DLD1 (cell line): ENCODE results near the gene PDIA5.

Experiments
- in situ Hi-C: cut with HindIII; loops from 2 replicates; pipeline ENCODE4 v1.10.0; 2017; ENCODE audit warnings: low sequenced_read_pairs

PDIA5 gene

DNA sequence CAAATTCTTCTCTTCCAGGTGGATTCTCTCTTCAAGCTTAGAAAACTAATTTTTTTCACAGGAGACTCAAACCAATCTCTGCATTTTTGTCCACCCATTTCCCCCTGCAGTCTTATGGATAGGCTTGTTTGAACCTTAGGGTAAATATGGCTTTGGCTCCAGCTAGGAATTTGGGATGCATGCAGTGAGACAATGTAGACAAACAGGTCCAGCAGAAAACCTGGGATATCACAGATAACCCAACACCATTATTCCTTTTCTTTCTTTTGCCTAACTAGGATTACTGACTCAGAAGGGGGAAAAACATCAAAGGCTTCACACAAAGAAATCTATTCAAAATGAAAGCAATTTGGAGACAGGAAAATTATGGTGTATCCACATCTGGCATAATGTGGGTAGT, 28.1 kb upstream of the PDIA5 start:
- in situ Hi-C loops = no loop called here

DNA sequence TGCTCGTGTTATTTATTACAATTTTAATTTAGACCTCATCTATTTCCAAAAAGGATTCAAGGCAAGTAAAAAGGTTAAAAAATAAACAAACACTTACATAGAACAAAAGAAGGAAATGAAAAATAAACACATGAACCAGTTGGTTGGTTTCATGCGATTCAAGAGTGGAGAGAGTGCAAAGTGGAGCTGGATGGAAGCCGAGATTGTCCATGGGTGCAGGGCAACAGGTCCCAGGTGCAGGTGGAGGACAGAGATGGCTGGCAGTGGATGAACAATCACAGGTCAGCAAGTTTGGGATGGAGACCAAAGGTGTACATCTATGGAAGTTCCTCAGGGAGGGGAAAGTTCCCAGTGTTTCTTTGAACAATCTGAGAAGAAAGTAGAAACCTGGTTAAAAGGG, 27.6 kb upstream of the PDIA5 start:
- in situ Hi-C loops = no loop called here

GRCh38 chr3:123042413-123042812, 24.4 kb upstream of the PDIA5 start:
- in situ Hi-C loops = no loop called here

- in situ Hi-C loops = no loop called here
These were observed 21.7 kb upstream of the PDIA5 start for GRCh38 chr3:123044981-123045763.

GRCh38 chr3:123046262-123047061, 20.4 kb upstream of the PDIA5 start:
- in situ Hi-C loops = no loop called here

DNA sequence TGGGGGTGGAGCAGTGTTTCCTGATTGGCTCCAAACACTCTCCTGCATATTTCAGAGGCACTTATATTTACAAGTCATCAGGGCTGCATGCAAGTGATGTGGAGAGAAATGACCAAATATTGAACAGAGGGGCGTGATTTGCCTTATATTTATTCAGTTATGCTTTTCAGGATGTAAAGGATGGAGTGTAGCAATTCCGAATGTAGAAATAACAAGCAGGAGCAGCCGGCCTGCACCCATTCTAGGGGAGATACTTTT, 19.8 kb upstream of the PDIA5 start:
- in situ Hi-C loops = no loop called here

GRCh38 chr3:123048480-123049237, 18.2 kb upstream of the PDIA5 start:
- in situ Hi-C loops = no loop called here

DNA sequence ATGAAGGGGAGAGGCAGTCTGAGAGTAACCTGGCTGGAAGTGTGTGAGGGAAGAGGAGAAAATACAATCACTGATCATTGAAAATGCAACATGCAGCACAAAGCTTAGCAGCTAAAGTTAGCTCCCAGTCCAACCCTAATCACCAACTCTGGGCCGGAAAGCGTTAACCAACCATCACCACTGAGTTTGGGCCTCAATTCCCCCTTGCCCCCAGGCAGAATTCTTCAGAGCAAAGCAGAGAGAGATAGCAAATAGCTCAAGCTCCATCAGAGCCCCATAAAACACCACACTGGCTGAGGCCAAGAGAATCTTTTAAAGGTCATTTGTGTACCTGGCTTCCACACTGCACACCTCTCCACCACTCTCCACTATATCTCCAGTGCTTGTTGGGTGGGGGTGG, 16.2 kb upstream of the PDIA5 start:
- in situ Hi-C loops = no loop called here

DNA sequence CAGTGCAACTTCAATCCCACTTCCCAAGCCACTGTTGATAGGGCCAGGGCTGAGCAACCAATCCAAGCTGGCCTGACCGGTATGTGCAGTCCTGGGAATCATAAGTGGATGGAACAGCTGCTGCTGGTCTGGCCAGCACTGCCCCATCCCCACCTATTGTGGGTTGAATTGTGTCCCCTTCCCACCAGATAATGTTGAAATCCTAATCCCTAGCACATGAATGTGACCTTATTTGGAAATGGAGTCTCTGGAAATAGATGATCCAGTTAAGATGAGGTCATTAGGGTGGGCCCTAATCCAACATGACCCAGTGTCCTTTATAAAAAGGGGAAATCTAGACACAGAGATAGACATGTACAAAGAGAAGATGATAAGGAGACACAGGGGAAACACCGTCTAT, 13.7 kb upstream of the PDIA5 start:
- in situ Hi-C loops = no loop called here

DNA sequence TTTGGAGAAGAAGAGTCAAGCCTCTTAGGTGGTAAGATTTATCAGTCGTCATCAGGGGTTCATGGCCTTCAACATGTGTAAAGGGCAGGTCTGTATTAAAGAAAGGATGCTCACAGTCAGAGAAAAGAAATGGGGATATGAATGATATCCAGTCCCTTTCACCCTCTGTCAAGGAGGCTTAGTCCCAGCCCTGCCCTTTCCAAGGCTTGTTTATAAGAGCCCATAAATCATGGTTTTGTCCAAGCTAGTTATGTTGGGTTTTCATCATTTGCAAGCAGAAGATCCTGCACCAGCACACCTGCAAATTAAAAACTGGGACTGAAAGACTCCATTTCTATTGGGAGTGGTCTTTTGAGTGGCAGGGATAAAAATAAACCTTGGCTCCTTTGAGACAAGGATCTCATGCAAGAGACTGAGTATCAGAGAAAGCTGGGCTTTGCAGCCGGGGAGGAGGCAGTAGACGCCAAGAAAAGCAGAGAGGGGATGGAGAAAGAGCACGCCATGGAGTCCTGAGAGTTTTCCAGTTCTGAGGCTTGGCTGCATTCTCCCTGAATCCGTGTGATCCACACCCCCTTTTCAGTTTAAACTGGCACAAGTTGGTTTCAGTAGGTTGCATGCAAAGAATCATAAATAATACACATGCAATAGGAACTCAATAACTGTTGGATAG, 12.6 kb upstream of the PDIA5 start:
- in situ Hi-C loops = no loop called here

DNA sequence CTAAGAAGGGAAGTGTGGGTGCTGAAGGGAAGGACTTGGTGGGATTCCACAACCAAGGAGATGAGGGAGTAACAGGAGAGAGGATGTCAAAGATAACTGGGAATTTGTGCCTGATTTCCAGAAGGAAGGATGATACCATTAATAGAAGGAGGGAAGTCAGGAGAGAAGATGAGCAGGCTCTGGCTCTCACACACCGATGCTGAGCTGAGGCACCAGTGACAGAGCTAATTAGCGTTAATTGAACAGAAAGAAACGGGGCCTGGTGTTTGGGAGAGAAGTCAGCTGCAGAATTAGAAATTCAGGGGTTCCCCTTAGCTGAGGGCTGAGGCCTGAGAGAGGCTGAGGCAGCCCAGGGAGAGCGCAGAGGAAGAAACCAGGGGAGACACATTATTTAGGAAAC, 11.9 kb upstream of the PDIA5 start:
- in situ Hi-C loops = no loop called here

- in situ Hi-C loops = no loop called here
These were observed 11.5 kb upstream of the PDIA5 start for GRCh38 chr3:123055352-123055751.

DNA sequence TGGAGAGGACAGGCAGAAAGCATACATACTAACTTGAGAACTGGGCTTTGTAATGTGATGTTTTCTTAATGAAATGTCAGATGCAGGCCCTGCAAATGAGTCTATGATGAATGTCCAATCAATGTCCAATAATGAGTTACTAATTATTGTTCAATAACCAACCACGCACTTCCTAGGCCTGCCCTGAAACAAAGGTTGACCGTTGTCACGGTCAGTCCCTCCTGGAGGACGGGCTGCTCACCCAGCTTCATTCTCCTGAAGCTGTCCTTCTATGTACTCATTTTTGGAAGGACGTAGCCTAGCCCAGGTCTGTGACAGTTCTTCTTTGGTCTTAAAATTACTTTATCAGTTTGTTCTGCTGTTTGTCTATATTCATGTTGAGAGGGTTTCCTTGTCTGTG, 8.3 kb upstream of the PDIA5 start:
- in situ Hi-C loops = no loop called here

DNA sequence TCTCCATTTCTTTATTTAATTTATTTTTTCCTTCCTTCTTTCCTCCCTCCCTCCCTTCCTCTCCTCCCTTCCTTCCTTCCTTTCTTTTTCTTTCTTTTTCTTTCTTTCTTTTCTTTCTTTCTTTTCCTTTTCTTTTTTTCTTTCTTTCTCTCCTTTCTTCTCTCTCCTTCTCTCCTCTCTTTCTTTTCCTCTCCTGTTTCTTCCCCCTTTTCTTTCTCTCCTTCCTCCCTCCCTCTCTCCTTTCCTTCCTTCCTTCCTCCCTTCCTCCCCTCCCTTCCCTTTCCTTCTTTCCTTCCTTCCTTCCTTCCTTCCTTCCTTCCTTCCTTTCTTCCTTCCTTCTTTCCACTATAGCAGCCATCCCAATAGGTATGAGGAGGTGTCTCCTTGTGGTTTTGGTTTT, 6.8 kb upstream of the PDIA5 start:
- in situ Hi-C loops = no loop called here

DNA sequence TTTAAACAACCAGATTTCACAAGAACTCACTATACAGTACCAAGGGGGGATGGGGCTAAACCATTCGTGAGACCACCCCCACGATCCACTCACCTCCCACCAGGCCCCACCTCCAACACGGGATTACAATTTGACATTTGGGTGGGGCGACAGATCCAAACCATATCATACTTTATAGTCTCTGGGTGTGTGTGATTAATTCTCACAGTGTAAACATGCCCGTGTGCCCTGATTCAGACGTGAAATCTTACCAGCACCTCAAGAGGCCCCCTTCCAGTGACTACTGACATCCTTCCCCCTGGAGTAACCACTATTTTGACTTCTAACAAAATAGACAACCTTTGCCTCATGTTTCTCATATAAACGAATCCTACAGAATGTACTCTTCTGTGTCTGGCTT, 5.0 kb upstream of the PDIA5 start:
- in situ Hi-C loops = no loop called here

- in situ Hi-C loops = no loop called here
These were observed 3.8 kb upstream of the PDIA5 start for GRCh38 chr3:123063034-123063433.

DNA sequence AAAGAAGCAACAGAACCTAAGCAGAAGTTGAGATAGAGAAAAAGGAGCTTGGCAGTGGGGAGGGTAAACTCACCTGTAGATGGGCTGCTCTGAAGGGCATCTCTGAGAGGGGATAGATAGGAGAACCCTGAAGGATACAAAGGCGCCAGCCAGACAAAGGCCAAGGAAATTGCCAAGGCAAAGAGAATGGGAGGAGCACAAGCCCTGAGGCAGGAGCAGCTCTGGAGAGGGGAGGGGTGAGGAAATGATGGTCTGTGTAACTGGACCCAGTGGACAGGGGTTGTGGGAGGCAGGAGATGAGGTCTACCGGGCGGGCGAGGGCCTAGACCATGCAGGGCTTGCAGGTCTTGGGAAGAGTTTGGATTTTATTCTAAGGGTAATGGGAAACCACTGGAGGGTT, 2.3 kb upstream of the PDIA5 start:
- in situ Hi-C loops = no loop called here

GRCh38 chr3:123064914-123065313, 1.9 kb upstream of the PDIA5 start:
- in situ Hi-C loops = no loop called here

- in situ Hi-C loops = no loop called here
These were observed 278 bp upstream of the PDIA5 start for GRCh38 chr3:123066599-123066895.

- in situ Hi-C loops = no loop called here
These were observed 1.1 kb downstream of the PDIA5 start for GRCh38 chr3:123067689-123068600.
